GM21717 (cell line): ENCODE results near the gene HNF4A.
"Not testable (repeated sequence)": the region's sequence is repeated elsewhere in the genome, so short reads cannot be mapped to it uniquely, and the experiment has no call there.

Source experiments
- ATAC-seq: cut with Tn5 transposase; IDR thresholded peaks from one replicate; pipeline ENCODE4 v1.9.1; 2021; ENCODE audit warnings: mild to moderate bottlenecking, moderate library complexity; ENCODE audit not compliant: unreplicated experiment

The HNF4A gene

GRCh38 chr20:44355498-44356352, at the start of gene HNF4A:
Gene HNF4A (plus strand): TSS chr20:44355699. CDS start chr20:44355805, 106 bp downstream.
- ATAC-seq, result no peak

GRCh38 chr20:44306927-44307326, 48.6 kb upstream of the HNF4A start:
- no peak for ATAC-seq

GRCh38 chr20:44309763-44310663, 45.5 kb upstream of the HNF4A start:
- ATAC-seq, result peak; percentile 8

GRCh38 chr20:44310664-44311639, 44.5 kb upstream of the HNF4A start, which contains the start of gene FITM2:
Gene FITM2 (minus strand): TSS chr20:44311202. CDS start chr20:44311148, 54 bp downstream.
- ATAC-seq, result peak; percentile 75

GRCh38 chr20:44314870-44315269, 40.6 kb upstream of the HNF4A start:
- ATAC-seq, result no peak

GRCh38 chr20:44319839-44320422, 35.6 kb upstream of the HNF4A start:
- no peak for ATAC-seq

GRCh38 chr20:44324343-44324742, 31.2 kb upstream of the HNF4A start:
- ATAC-seq, result no peak

- ATAC-seq, result no peak
Measured at GRCh38 chr20:44326391-44327159, 28.9 kb upstream of the HNF4A start.

- ATAC-seq, result not testable (repeated sequence)
Measured at GRCh38 chr20:44327748-44328147, 27.8 kb upstream of the HNF4A start.

GRCh38 chr20:44328428-44328827, 27.1 kb upstream of the HNF4A start:
- no peak for ATAC-seq

- no peak for ATAC-seq
Measured at GRCh38 chr20:44331201-44331600, 24.3 kb upstream of the HNF4A start.

GRCh38 chr20:44334306-44334705, 21.2 kb upstream of the HNF4A start:
- no peak for ATAC-seq

GRCh38 chr20:44334709-44335108, 20.8 kb upstream of the HNF4A start:
- no peak for ATAC-seq

GRCh38 chr20:44335675-44336074, 19.8 kb upstream of the HNF4A start:
- ATAC-seq, result no peak

GRCh38 chr20:44336086-44336485, 19.4 kb upstream of the HNF4A start:
- ATAC-seq, result no peak

- ATAC-seq, result no peak
Measured at GRCh38 chr20:44336725-44337380, 18.6 kb upstream of the HNF4A start, which contains the start of gene R3HDML. Gene R3HDML (plus strand): TSS chr20:44337043. CDS start chr20:44337158, 115 bp downstream.

GRCh38 chr20:44342248-44342647, 13.3 kb upstream of the HNF4A start:
- no peak for ATAC-seq

- no peak for ATAC-seq
Measured at GRCh38 chr20:44343162-44343675, 12.3 kb upstream of the HNF4A start.
